GM12878 (cell line): Measurements from ENCODE around the gene OR10Z1.

Source experiments
- CHD1 ChIP-seq: IDR thresholded peaks from 2 replicates; pipeline ENCODE4 v1.6.1; 2012; ENCODE audit warnings: low read depth, low read length, improper control_type of control experiment
- CTCF ChIP-seq, 3 experiments: IDR thresholded peaks in 2 of 3; conservative IDR thresholded peaks in 1 of 3; 2 replicates each; pipeline ENCODE4 v1.5.1; 2011; ENCODE audit warnings: low read depth in 3 of 3, low read length in 3 of 3, mild to moderate bottlenecking in 3 of 3, control low read depth in 2 of 3, moderate library complexity in 2 of 3, inconsistent platforms in 1 of 3, mixed read lengths in 1 of 3; ENCODE audit not compliant: control insufficient read depth in 2 of 3, insufficient read depth in 1 of 3; ENCODE audit errors: extremely low read depth in 1 of 3
- ESRRA ChIP-seq: IDR thresholded peaks from 2 replicates; pipeline ENCODE4 v1.6.1; 2012; ENCODE audit warnings: mild to moderate bottlenecking, low read length, improper control_type of control experiment
- IRF3 ChIP-seq: fragments of 450-650 bp; IDR thresholded peaks from 2 replicates; pipeline ENCODE4 v1.6.1; 2014; ENCODE audit warnings: mild to moderate bottlenecking
- POLR2AphosphoS5 ChIP-seq: IDR thresholded peaks from 2 replicates; pipeline ENCODE4 v1.6.1; 2011; ENCODE audit warnings: mild to moderate bottlenecking, low read length, inconsistent platforms
- TAF1 ChIP-seq: IDR thresholded peaks from 2 replicates; pipeline ENCODE4 v1.6.1; 2011; ENCODE audit warnings: mild to moderate bottlenecking, low read depth, low read length, borderline replicate concordance
- TCF7 ChIP-seq: IDR thresholded peaks from 2 replicates; pipeline ENCODE4 v1.6.1; 2014; ENCODE audit warnings: antibody characterized with exemption, borderline replicate concordance
- ZBTB33 ChIP-seq: fragments of 450-650 bp; IDR thresholded peaks from 2 replicates; pipeline ENCODE4 v1.6.1; 2017; ENCODE audit warnings: mild to moderate bottlenecking

- TF ChIP-seq CHD1 (no peak), CTCF (IDR thresholded peaks at IDR 0.05 in 2 of 3, conservative IDR thresholded peaks at IDR 0.05 in 1 of 3; ENCODE audit: control insufficient read depth in 2 of 3, extremely low read depth in 1 of 3, insufficient read depth in 1 of 3, low read depth in 3 of 3, low read length in 3 of 3) (no peak), IRF3 (no peak), TAF1 (no peak), ZBTB33 (no peak), TCF7 (no peak), ESRRA (no peak), POLR2AphosphoS5 (no peak)
These were observed 41.4 kb downstream of the OR10Z1 start for GRCh38 chr1:158646465-158646864.
